ENCODE measurements around the gene CHIT1. TPM values are rescaled to one million over a fixed set of nuclear protein-coding genes. Genes with fewer than 3 reads are reported as not detected.

CHIT1 gene
- total and polyA plus RNA-seq, 9 of the 15 experiments (the other 6 are each of a cell fraction or from before 2014, with no cell fraction given), result not detected

- no peak for TF ChIP-seq MGA (IDR thresholded peaks at IDR 0.05)
- no peak for TF ChIP-seq SP2 (IDR thresholded peaks at IDR 0.05; ENCODE audit: extremely low read depth, low read depth, low read length, poor library complexity, severe bottlenecking)
- peak; percentile 27; the same call in 1 of the 2 replicates for TF ChIP-seq MAFF (IDR thresholded peaks at IDR 0.05; ENCODE audit: low read length)
- no peak for TF ChIP-seq ZNF165 (CRISPR knock-in tag; IDR thresholded peaks at IDR 0.05; ENCODE audit: borderline replicate concordance)
- TF ChIP-seq KDM1A (IDR thresholded peaks at IDR 0.05), result peak in 1 of 2 experiments; percentile 29; a peak in 1 of 4 replicates
- TF ChIP-seq FOS (IDR thresholded peaks at IDR 0.05; ENCODE audit: extremely low read depth, insufficient read length), result no peak
- peak; percentile 41 for TF ChIP-seq ZNF316 (IDR thresholded peaks at IDR 0.05)
- TF ChIP-seq SMARCA5 (IDR thresholded peaks at IDR 0.05), result no peak
- TF ChIP-seq ZBTB33 (CRISPR knock-in tag; IDR thresholded peaks at IDR 0.05), result 0 out of 2 replicates have a peak, but pooled peaks have one; percentile 25
- no peak for TF ChIP-seq MXI1 (IDR thresholded peaks at IDR 0.05; ENCODE audit: low read depth, low read length)
- TF ChIP-seq NCOA2 (IDR thresholded peaks at IDR 0.05; ENCODE audit: partially characterized antibody in 2 of 2), result no peak
- no peak for TF ChIP-seq ZBED1 (IDR thresholded peaks at IDR 0.05)
- TF ChIP-seq SRSF3 (IDR thresholded peaks at IDR 0.05; ENCODE audit: insufficient read depth, low read length), result no peak
Observed at GRCh38 chr1:203273869-203274602, 44.6 kb upstream of the CHIT1 start (continued).
